AG10803 (cell line): Measurements from ENCODE around the gene SELL.
"Not testable (repeated sequence)": the region's sequence is repeated elsewhere in the genome, so short reads cannot be mapped to it uniquely, and the experiment has no call there.

Experiments
- DNase-seq: peaks from one replicate; pipeline ENCODE4 v3.0.0; 2010; ENCODE audit warnings: low read depth
- H3K4me3 ChIP-seq: 2 replicates; pipeline ENCODE4 v1.5.1; 2011; ENCODE audit warnings: mild to moderate bottlenecking, low read length, control low read depth
- TF ChIP-seq, protein P1 (sequence below): conservative IDR thresholded peaks from 2 replicates; pipeline ENCODE4 v1.5.1; 2011; ENCODE audit warnings: mild to moderate bottlenecking, low read length, control low read depth, inconsistent platforms

The SELL gene

DNA sequence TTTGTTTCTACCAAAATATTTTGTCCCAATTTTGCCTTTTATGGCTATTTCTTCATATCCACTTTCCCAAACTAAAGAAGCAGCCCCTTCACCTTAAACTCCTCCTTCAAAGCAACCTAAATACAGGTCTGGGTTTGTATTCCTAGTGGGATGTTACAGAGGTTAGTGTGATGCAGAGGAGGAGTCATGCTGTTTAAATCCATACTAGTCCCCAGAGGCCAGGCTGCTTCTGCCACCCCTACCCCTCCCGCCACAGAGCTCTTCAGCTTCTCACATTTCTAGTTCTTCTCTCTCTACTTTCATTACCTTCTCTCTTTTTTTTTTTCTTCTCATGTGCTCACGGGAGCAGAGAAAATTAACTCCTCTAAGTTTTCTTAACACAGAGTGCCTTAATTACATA is 29.3 kb downstream of the SELL start:
- H3K4me3 ChIP-seq, result no peak overlapping the region
- TF ChIP-seq, protein P1, sequence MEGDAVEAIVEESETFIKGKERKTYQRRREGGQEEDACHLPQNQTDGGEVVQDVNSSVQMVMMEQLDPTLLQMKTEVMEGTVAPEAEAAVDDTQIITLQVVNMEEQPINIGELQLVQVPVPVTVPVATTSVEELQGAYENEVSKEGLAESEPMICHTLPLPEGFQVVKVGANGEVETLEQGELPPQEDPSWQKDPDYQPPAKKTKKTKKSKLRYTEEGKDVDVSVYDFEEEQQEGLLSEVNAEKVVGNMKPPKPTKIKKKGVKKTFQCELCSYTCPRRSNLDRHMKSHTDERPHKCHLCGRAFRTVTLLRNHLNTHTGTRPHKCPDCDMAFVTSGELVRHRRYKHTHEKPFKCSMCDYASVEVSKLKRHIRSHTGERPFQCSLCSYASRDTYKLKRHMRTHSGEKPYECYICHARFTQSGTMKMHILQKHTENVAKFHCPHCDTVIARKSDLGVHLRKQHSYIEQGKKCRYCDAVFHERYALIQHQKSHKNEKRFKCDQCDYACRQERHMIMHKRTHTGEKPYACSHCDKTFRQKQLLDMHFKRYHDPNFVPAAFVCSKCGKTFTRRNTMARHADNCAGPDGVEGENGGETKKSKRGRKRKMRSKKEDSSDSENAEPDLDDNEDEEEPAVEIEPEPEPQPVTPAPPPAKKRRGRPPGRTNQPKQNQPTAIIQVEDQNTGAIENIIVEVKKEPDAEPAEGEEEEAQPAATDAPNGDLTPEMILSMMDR, result no peak
- no peak for DNase-seq

DNA sequence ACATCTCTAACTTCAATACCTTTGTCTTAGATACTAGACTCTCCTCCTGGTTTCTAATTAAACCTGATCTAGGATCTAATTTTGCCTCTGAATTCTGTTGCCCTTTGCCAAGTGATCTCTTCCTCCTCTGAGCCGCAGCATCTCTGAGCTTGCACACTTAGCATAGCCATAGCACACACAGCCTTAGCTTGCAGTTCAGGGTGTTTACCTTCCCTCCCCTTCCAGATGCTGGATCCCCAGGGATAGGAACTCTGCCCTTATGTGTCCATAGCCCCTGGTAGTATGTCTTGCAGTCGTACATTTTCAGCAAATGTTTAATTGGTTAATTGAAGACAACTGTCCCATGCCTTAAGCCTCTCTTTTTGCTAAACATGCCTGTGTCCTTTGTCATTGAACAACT is 30.3 kb downstream of the SELL start:
- TF ChIP-seq, protein P1, result no peak
- no peak for DNase-seq
- H3K4me3 ChIP-seq, result no peak overlapping the region

DNA sequence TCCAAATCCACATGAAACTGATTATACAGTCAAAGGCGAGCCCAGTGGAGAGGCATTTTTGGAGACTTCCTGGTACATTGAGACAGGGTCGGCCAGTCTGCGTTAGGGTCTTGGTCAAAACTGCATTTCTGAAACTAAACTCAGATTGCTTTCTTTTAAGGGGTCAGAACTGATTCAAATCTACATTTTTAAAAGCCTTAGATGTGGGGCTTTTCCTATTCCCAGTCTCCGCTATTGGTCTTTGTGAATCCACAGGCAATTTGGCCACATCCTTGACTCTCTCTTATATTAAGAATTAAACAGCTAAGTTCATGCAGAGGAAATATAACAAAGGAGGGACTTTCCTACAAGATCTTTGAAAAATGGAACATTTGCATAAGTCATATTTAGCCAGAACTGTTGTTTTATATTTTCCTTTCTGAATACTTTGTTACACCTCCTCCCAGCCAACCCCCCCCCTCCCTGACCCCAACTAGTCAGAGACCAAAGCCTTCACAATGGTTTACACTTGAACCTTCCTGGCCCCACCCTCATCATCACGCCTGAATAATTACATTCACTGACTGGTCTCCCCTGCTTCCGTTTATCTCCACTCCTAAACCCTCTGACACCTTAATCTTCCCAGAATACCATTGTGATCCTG is 30.9 kb downstream of the SELL start:
- no peak overlapping the region for H3K4me3 ChIP-seq
- TF ChIP-seq, protein P1, result no peak
- no peak for DNase-seq

DNA sequence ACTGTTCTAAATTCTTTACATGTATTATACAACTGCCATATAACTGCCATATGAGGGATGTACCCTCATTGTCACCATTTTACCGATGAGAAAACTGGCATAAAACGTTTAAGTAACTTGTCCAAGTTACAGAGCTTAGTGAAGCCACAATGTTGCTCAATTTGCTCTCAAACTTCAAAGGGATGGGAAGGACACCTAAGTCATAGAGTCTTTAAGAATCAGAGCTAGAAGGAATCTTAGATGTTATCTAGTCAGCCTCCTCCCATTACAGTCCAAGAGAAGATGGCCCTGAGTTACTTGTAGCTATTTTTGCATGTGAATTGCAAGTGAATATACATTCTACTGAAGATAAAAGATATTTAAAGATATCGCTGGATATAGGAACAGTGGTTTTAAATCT is 31.7 kb downstream of the SELL start:
- TF ChIP-seq, protein P1, result no peak
- no peak overlapping the region for H3K4me3 ChIP-seq
- no peak for DNase-seq

DNA sequence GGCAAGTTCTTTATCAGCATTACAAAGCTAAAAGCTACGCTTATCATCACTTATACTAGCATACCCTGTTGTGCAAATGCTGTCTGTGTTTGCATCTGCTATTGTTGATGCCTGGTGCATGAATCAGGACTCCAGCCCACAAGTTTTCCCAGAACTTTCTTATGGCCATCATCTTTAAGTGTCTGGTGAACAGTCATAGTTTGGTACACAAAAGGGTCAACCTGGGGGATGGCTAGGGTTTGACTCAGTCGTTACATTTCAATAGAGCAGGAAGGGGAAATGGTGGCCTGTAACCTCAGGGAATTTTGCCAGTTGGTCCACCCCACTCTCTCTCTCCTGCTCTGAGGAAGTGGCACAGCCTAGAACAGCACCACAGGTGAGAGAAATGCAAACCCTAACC is 35.4 kb downstream of the SELL start:
- TF ChIP-seq, protein P1, result no peak
- peak; percentile 2 for DNase-seq
- no peak overlapping the region for H3K4me3 ChIP-seq

DNA sequence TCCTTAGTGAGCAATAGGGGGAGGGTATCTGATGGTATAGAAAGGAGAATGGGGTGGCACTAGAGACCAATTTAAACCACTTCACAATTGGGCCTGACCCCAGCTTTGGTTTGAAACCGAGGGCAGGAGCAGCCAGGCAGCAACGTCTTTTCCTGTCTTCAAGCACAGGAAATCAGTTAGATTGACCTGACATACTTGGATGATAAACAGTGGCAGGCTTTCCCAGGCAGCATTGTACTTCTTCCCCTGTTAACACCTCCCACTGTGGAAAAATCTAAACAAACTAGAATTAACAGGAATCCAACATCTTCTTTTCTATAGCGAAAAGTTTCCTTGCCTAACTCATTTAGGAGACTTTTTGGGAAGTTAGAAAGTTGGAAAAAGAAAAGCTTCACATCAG is 40.6 kb downstream of the SELL start:
- TF ChIP-seq, protein P1, result no peak
- no peak for DNase-seq
- H3K4me3 ChIP-seq, result no peak overlapping the region

DNA sequence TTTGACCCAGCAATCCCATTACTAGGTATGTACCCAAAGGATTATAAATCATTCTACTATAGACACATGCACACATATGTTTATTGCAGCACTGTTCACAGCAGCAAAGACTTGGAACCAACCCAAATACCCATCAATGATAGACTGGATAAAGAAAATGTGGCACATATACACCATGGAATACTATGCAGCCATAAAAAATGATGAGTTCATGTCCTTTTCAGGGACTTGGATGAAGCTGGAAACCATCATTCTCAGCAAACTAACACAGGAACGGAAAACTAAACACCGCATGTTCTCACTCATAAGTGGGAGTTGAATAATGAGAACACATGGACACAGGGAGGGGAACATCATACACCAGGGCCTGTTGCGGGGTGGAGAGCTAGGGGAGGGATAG is 41.2 kb downstream of the SELL start:
- H3K4me3 ChIP-seq, DNase-seq: not testable (repeated sequence)

DNA sequence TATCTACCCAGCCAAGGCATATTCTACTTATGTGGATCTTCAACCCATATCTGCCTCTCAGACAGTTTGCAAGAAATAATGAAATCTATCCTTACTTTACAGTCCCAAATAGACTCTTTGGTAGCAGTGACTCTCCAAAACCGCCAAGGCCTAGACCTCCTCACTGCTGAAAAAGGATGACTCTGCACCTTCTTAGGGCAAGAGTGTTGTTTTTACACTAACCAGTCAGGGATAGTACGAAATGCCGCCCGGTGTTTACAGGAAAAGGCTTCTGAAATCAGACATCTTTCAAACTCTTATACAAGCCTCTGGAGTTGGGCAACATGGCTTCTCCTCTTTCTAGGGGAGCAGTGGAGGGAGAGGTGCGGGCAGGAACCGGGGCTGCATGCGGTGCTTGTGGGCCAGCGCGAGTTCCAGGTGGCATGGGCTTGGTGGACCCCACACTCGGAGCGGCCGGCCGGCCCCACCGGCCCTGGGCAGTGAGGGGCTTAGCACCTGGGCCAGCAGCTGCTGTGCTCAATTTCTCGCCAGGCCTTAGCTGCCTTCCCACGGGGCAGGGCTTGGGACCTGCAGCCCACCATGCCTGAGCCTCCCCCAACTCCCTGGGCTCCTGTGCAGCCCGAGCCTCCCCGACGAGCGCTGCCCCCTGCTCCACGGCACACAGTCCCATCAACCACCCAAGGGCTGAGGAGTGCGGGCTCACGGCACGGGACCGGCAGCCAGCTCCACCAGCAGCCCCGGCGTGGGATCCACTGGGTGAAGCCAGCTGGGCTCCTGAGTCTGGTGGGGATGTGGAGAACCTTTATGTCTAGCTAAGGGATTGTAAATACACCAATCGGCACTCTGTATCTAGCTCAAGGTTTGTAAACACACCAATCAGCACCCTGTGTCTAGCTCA is 43.5 kb downstream of the SELL start:
- not testable (repeated sequence) for DNase-seq

DNA sequence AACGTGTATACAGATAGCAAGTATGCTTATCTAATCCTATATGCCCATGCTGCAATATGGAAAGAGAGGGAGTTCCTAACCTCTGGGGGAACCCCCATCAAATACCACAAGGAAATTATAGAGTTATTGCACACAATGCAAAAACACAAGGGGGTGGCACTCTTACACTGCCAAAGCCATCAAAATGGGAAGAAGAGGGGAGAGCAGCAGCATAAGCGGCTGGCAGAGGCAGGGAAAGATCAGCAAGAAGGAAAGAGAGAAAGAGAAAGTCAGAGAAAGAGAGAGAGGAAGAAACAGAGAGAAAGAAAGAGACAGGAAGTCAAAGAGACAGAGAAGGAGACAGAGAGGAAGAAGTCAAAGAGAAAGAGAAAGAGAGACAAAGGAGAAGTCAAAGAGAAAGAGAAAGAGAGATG is 44.2 kb downstream of the SELL start:
- not testable (repeated sequence) for DNase-seq, H3K4me3 ChIP-seq

More for the DNA sequence above, 43.5 kb downstream of the SELL start:
- not testable (repeated sequence) for H3K4me3 ChIP-seq

DNA sequence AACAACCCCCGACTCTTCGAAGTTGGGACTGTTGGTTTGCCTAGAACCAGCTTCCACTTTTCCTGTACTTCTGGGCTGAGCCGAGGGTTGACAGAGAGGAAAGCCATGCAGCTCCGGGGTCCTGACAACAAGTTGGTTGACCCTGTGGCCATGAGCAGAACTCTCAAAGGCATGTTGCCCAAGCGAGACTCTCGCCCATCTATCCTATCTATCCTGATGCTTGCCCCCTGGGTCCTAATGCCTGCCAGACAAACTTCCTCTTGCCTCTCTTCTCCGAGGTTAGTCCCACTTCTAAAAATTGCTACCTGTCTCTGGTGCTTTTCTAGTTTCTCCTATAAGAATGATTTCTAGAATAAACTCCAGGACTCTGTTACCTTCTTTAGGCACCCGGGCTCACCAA is 48.7 kb downstream of the SELL start:
- DNase-seq, H3K4me3 ChIP-seq: not testable (repeated sequence)

DNA sequence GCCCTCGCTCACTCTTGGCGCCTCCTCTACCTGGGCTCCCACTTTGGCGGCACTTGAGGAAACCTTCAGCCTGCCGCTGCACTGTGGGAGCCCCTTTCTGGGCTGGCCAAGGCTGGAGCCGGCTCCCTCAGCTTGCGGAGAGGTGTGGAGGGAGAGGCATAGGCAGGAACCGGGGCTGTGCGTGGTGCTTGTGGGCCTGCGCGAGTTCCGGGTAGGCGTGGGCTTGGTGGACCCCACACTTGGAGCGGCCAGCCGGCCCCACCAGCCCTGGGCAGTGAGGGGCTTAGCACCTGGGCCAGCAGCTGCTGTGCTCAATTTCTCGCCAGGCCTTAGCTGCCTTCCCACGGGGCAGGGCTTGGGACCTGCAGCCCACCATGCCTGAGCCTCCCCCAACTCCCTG is 50.4 kb downstream of the SELL start:
- H3K4me3 ChIP-seq, DNase-seq: not testable (repeated sequence)

DNA sequence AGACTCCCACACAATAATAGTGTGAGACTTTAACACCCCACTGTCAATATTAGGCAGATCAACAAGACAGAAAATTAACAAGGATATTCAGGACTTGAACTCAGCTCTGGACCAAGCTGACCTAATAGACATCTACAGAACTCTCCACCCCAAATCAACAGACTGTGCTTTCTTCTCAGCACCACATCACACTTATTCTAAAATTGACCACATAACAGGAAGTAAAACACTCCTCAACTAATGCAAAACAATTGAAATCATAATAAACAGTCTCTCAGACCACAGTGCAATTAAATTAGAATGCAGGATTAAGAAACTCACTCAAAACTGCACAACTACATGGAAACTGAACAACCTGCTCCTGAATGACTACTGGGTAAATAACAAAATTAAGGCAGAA is 52.6 kb downstream of the SELL start:
- not testable (repeated sequence) for H3K4me3 ChIP-seq, DNase-seq
